Fibroblast of lung (primary cell): ENCODE measurements around the gene INSC. TPM values are rescaled to one million over a fixed set of nuclear protein-coding genes. Genes with fewer than 3 reads are reported as not detected.

Experiments
- DNase-seq, 2 donors: peaks; one replicate each; pipeline versions ENCODE4 v3.0.0 to v3.0.0-alpha.2; 2010; ENCODE audit warnings: low read depth in 2 of 2
- H2AFZ ChIP-seq: 2 replicates; pipeline ENCODE4 v1.5.1; 2012; ENCODE audit warnings: low read length, control low read depth, inconsistent platforms
- H3K27ac ChIP-seq: 2 replicates; pipeline ENCODE4 v1.5.1; 2011; ENCODE audit warnings: low read length, control low read depth; ENCODE audit not compliant: insufficient read depth
- H3K27me3 ChIP-seq: 2 replicates; pipeline ENCODE4 v1.5.1; 2011; ENCODE audit warnings: mild to moderate bottlenecking, low read length; ENCODE audit not compliant: control insufficient read depth, insufficient read depth
- H3K36me3 ChIP-seq: 2 replicates; pipeline ENCODE4 v1.5.1; 2011; ENCODE audit warnings: low read length; ENCODE audit not compliant: control insufficient read depth, insufficient read depth
- H3K4me1 ChIP-seq: 2 replicates; pipeline ENCODE4 v1.5.1; 2011; ENCODE audit warnings: low read length; ENCODE audit not compliant: control insufficient read depth, insufficient read depth; ENCODE audit errors: extremely low read depth
- H3K4me2 ChIP-seq: 2 replicates; pipeline ENCODE4 v1.5.1; 2011; ENCODE audit warnings: low read length, control low read depth; ENCODE audit not compliant: insufficient read depth; ENCODE audit errors: extremely low read depth
- H3K4me3 ChIP-seq, 4 experiments: fragments of 200-600 bp in 1 of 4; sonication (generic) in 1 of 4; replicated peaks in 1 of 4; 2 replicates each; pipeline ENCODE4 v1.5.1; 2011 to 2016; ENCODE audit warnings: low read length in 4 of 4, low read depth in 3 of 4, mild to moderate bottlenecking in 3 of 4, control low read depth in 2 of 4, inconsistent platforms in 1 of 4, mixed read lengths in 1 of 4; ENCODE audit not compliant: insufficient read depth in 1 of 4; ENCODE audit errors: control extremely low read depth in 1 of 4
- H3K79me2 ChIP-seq: 2 replicates; pipeline ENCODE4 v1.5.1; 2012; ENCODE audit warnings: mild to moderate bottlenecking, low read length, inconsistent platforms; ENCODE audit not compliant: control insufficient read depth, insufficient read depth
- H3K9ac ChIP-seq: 2 replicates; pipeline ENCODE4 v1.5.1; 2011; ENCODE audit warnings: mild to moderate bottlenecking, low read length, control low read depth; ENCODE audit not compliant: insufficient read depth
- H3K9me3 ChIP-seq: 2 replicates; pipeline ENCODE4 v1.5.1; 2012; ENCODE audit warnings: low read depth, low read length; ENCODE audit not compliant: control insufficient read depth, insufficient read depth
- H4K20me1 ChIP-seq: 2 replicates; pipeline ENCODE4 v1.5.1; 2011; ENCODE audit warnings: low read length; ENCODE audit not compliant: control insufficient read depth, insufficient read depth; ENCODE audit errors: extremely low read depth
- CTCF ChIP-seq, 2 donors: IDR thresholded peaks in 1 of 2; conservative IDR thresholded peaks in 1 of 2; 1 replicate in 1 of 2; 2 replicates in 1 of 2; pipeline ENCODE4 v1.5.1; 2011 to 2012; ENCODE audit warnings: low read length in 2 of 2, control low read depth in 1 of 2, inconsistent platforms in 1 of 2, low read depth in 1 of 2, mild to moderate bottlenecking in 1 of 2
- EZH2 ChIP-seq: IDR thresholded peaks from 2 replicates; pipeline ENCODE4 v1.5.1; 2012; ENCODE audit warnings: low read length, control low read depth, mild to moderate bottlenecking; ENCODE audit errors: missing control alignments
- polyA plus RNA-seq, 2 donors: library from polyadenylated mRNA; depleted of rRNA in 1 of 2; stranded (reverse) in 1 of 2; unstranded in 1 of 2; fragments of >200 nt; gene quantifications; 2 replicates each; pipeline ENCODE4 v1.2.1, GENCODE V29; 2011 to 2012; ENCODE audit warnings: missing spikeins in 1 of 2
- total RNA-seq: library from RNA; depleted of rRNA; stranded (reverse); fragments of >200 nt; gene quantifications from 2 replicates; pipeline ENCODE4 v1.2.1, GENCODE V29; 2014

INSC gene
- total and polyA plus RNA-seq, 2 donors (not counting 1 experiment from before 2014, with no cell fraction given): 0.90 to 8.3 TPM

- Histone ChIP-seq H3K27me3 (no peaks in the 10 kb centered on the region), H4K20me1 (no peaks in the 10 kb centered on the region), H3K9ac (no peak overlapping the region), H2AFZ (no peak overlapping the region), H3K4me2 (no peak overlapping the region), H3K9me3 (no peaks in the 10 kb centered on the region), H3K4me1 (no peaks in the 10 kb centered on the region), H3K36me3 (no peaks in the 10 kb centered on the region), H3K79me2 (no peaks in the 10 kb centered on the region), H3K27ac (no peak overlapping the region), H3K4me3 (no peak overlapping the region)
- DNase-seq: no peak
- TF ChIP-seq EZH2 (no peak), CTCF (conservative IDR thresholded peaks at IDR 0.05 in 1 of 2, IDR thresholded peaks at IDR 0.05 in 1 of 2; ENCODE audit: low read depth in 1 of 2, low read length in 2 of 2) (no peak)
These were observed 177.2 kb downstream of the INSC start for GRCh38 chr11:15291885-15292284.

GRCh38 chr11:15293975-15294620 lies 179.4 kb downstream of the INSC start:
- H4K20me1 ChIP-seq: no peaks in the 10 kb centered on the region
- TF ChIP-seq EZH2 (no peak), CTCF (conservative IDR thresholded peaks at IDR 0.05 in 1 of 2, IDR thresholded peaks at IDR 0.05 in 1 of 2; ENCODE audit: low read depth in 1 of 2, low read length in 2 of 2) (no peak)
- no peaks in the 10 kb centered on the region for H3K36me3 ChIP-seq
- H3K4me2 ChIP-seq: no peak overlapping the region
- no peak for DNase-seq
- no peak overlapping the region for H3K27ac ChIP-seq
- no peak overlapping the region for H3K4me3 ChIP-seq
- no peak overlapping the region for H3K9ac ChIP-seq
- no peak overlapping the region for H2AFZ ChIP-seq
- no peaks in the 10 kb centered on the region for H3K79me2 ChIP-seq
- no peaks in the 10 kb centered on the region for H3K4me1 ChIP-seq
- H3K9me3 ChIP-seq: no peaks in the 10 kb centered on the region
- no peaks in the 10 kb centered on the region for H3K27me3 ChIP-seq

GRCh38 chr11:15295695-15296094 lies 181.0 kb downstream of the INSC start:
- H3K79me2 ChIP-seq: no peaks in the 10 kb centered on the region
- H3K4me3 ChIP-seq: no peak overlapping the region
- no peaks in the 10 kb centered on the region for H4K20me1 ChIP-seq
- H3K4me1 ChIP-seq: no peaks in the 10 kb centered on the region
- H3K9ac ChIP-seq: no peak overlapping the region
- no peak overlapping the region for H2AFZ ChIP-seq
- TF ChIP-seq EZH2 (no peak), CTCF (conservative IDR thresholded peaks at IDR 0.05 in 1 of 2, IDR thresholded peaks at IDR 0.05 in 1 of 2; ENCODE audit: low read depth in 1 of 2, low read length in 2 of 2) (no peak)
- no peak overlapping the region for H3K4me2 ChIP-seq
- DNase-seq: no peak
- H3K36me3 ChIP-seq: no peaks in the 10 kb centered on the region
- H3K27me3 ChIP-seq: no peaks in the 10 kb centered on the region
- no peaks in the 10 kb centered on the region for H3K9me3 ChIP-seq
- no peak overlapping the region for H3K27ac ChIP-seq

Other genes with a start within 250 kb of the INSC start
- 10.5 and 13.9 TPM in 2 replicates for gene CYP2R1, start 222.7 kb upstream of the INSC start, total RNA-seq
- 3.4 and 4.2 TPM in 2 replicates for gene CYP2R1, start 222.7 kb upstream of the INSC start, polyA plus RNA-seq
- not detected in 2 replicates for gene CALCA, start 142.6 kb upstream of the INSC start, total RNA-seq
- gene CALCA, start 142.6 kb upstream of the INSC start, polyA plus RNA-seq: not detected in 2 replicates
- 0.17 and 0.26 TPM in 2 replicates for gene CALCB, start 41.3 kb upstream of the INSC start, total RNA-seq
- 0.06 TPM in 1 of 2 replicates, not detected in the other for gene CALCB, start 41.3 kb upstream of the INSC start, polyA plus RNA-seq